ENCODE data around the gene TSPYL1. TPM values are rescaled to one million over a fixed set of nuclear protein-coding genes. Genes with fewer than 3 reads are reported as not detected.
A peak's percentile ranks its signal among the peaks of the same experiment; 100 is the strongest.

Gene TSPYL1
- total and polyA plus RNA-seq, 10 of the 15 experiments (the other 5 are each of a cell fraction or from before 2014, with no cell fraction given): 22.9 to 44.1 (median 27.0) TPM

DNA sequence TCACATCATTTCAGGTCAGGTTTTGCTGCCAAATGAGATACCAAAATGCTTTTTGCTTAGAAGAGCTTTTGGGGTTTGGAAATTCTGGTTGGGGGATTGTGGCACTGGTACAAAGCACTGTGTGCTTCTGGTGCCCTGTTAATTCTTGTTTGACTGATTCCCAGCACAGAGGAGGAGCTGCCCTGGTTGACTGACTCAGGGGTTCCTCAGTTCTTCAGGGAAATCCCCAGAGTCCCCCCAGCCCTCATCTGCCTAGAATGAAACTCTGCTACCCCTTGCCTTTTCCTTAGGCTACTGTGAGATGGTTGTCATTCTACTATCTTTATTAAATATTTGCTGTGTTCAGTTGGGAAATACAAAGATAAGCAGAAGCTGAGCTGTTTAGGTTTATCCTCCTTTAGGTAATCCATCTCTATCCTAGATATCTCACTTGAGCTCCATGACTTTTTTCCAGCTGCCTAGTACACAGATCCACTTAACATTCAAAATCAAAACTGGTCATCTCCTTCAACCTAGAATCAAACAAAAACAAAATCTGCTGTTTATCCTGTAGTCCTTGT is 24.9 kb upstream of the TSPYL1 start:
- intact Hi-C loops (cut with micrococcal nuclease; ENCODE audit: unreplicated experiment) (no loop called here), in situ Hi-C loops (cut with MboI) (no loop called here)
- H4K20me1 ChIP-seq (ENCODE audit: control insufficient read depth, insufficient read depth): no peaks in the 10 kb centered on the region
- H3K9me3 ChIP-seq (replicated peaks; ENCODE audit: control insufficient read depth, insufficient read depth, low read length): no peaks in the 10 kb centered on the region
- H3K36me3 ChIP-seq (ENCODE audit: control insufficient read depth in 2 of 2, insufficient read depth in 2 of 2, low read length in 1 of 2): no peaks in the 10 kb centered on the region; a peak in 1 of 4 replicates
- H3K9ac ChIP-seq (ENCODE audit: control insufficient read depth, insufficient read depth, low read length): no peak overlapping the region
- no peak for ATAC-seq
- no peak for TF ChIP-seq BMI1 (IDR thresholded peaks at IDR 0.05; ENCODE audit: borderline replicate concordance)
- no peak for TF ChIP-seq LARP7 (IDR thresholded peaks at IDR 0.05)
- no peak for TF ChIP-seq BHLHE40 (IDR thresholded peaks at IDR 0.05; ENCODE audit: borderline replicate concordance in 1 of 2, low read depth in 2 of 2, low read length in 1 of 2)
- no peak for TF ChIP-seq ZBTB33 (IDR thresholded peaks at IDR 0.05)
- TF ChIP-seq PAX8 (IDR thresholded peaks at IDR 0.05): no peak
- TF ChIP-seq ZNF274 (IDR thresholded peaks at IDR 0.05; ENCODE audit: insufficient read depth, insufficient read length): no peak
- TF ChIP-seq RAD51 (IDR thresholded peaks at IDR 0.05): no peak
- TF ChIP-seq, protein P1, sequence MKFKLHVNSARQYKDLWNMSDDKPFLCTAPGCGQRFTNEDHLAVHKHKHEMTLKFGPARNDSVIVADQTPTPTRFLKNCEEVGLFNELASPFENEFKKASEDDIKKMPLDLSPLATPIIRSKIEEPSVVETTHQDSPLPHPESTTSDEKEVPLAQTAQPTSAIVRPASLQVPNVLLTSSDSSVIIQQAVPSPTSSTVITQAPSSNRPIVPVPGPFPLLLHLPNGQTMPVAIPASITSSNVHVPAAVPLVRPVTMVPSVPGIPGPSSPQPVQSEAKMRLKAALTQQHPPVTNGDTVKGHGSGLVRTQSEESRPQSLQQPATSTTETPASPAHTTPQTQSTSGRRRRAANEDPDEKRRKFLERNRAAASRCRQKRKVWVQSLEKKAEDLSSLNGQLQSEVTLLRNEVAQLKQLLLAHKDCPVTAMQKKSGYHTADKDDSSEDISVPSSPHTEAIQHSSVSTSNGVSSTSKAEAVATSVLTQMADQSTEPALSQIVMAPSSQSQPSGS (IDR thresholded peaks at IDR 0.05; ENCODE audit: low read length): no peak
- TF ChIP-seq NBN (IDR thresholded peaks at IDR 0.05): no peak
- no peak for TF ChIP-seq IKZF2 (IDR thresholded peaks at IDR 0.05)
- TF ChIP-seq CREB1 (IDR thresholded peaks at IDR 0.05; ENCODE audit: low read depth): no peak
- no peak for TF ChIP-seq ZBED1 (IDR thresholded peaks at IDR 0.05; ENCODE audit: borderline replicate concordance)
- no peak for TF ChIP-seq BCL11A (IDR thresholded peaks at IDR 0.05; ENCODE audit: low read depth, low read length)
- TF ChIP-seq PAX5 (IDR thresholded peaks at IDR 0.05; ENCODE audit: borderline replicate concordance, low read depth, low read length): no peak
- no peak for TF ChIP-seq FOS (IDR thresholded peaks at IDR 0.05; ENCODE audit: borderline replicate concordance, extremely low read depth, insufficient read length)
- no peak for TF ChIP-seq NFXL1 (IDR thresholded peaks at IDR 0.05; ENCODE audit: borderline replicate concordance)
- TF ChIP-seq ZBTB4 (CRISPR knock-in tag; IDR thresholded peaks at IDR 0.05): no peak
- no peak for TF ChIP-seq HCFC1 (IDR thresholded peaks at IDR 0.05; ENCODE audit: low read length)
- no TSS peak for BruUV-seq (replicated peaks)
- H3K27me3 ChIP-seq (replicated peaks in 1 of 2; ENCODE audit: control insufficient read depth in 2 of 2, insufficient read depth in 2 of 2, low read length in 1 of 2): no peaks in the 10 kb centered on the region
- no peak overlapping the region for H2AFZ ChIP-seq (ENCODE audit: control insufficient read depth, low read depth, low read length)
- ChIA-PET SMC1A (ENCODE audit: uncharacterized antibody, unreplicated experiment) (interaction anchor here (1.3 kb wide), 1 partner anchor 11 kb away, joined by 5 read pairs; no protein-coding TSS in a partner anchor), RAD21 (ENCODE audit: unreplicated experiment) (no interaction called here), POLR2A (no interaction called here), CTCF (interaction anchor here (1.6 kb wide), 1 partner anchor 17 kb away, joined by 7 read pairs; no protein-coding TSS in a partner anchor)
- no peak overlapping the region for H3K4me3 ChIP-seq
- FAIRE-seq: peak; percentile 35
- no peaks in the 10 kb centered on the region for H3K79me2 ChIP-seq (ENCODE audit: control insufficient read depth, insufficient read depth, low read length)
- no peak overlapping the region for H3K4me2 ChIP-seq (ENCODE audit: control insufficient read depth, insufficient read depth)
- no peaks in the 10 kb centered on the region for H3K4me1 ChIP-seq (ENCODE audit: control insufficient read depth, insufficient read depth, low read length)
- no peak overlapping the region for H3K27ac ChIP-seq (ENCODE audit: control insufficient read depth, insufficient read depth)
- no peak for DNase-seq (ENCODE audit: low read depth, low spot score)
